KMS-11 (cell line): ENCODE data around the gene BAD.

Experiments used
- H2AFZ ChIP-seq: fragments of 200-600 bp; sonication (generic); 2 replicates; pipeline ENCODE4 v1.6.1; 2016; ENCODE audit warnings: antibody characterized with exemption, mixed run types, low read depth
- H3K27ac ChIP-seq: fragments of 200-600 bp; sonication (generic); 2 replicates; pipeline ENCODE4 v1.6.1; 2016; ENCODE audit warnings: mild to moderate bottlenecking, mixed run types
- H3K27me3 ChIP-seq: fragments of 200-600 bp; sonication (generic); 2 replicates; pipeline ENCODE4 v1.6.1; 2017; ENCODE audit warnings: mild to moderate bottlenecking, low read depth, mixed run types, moderate library complexity; ENCODE audit not compliant: insufficient read depth
- H3K36me3 ChIP-seq: fragments of 200-600 bp; sonication (generic); 2 replicates; pipeline ENCODE4 v1.6.1; 2017; ENCODE audit warnings: mild to moderate bottlenecking, mixed run types; ENCODE audit not compliant: insufficient read depth
- H3K4me1 ChIP-seq: fragments of 200-600 bp; sonication (generic); 2 replicates; pipeline ENCODE4 v1.6.1; 2016; ENCODE audit warnings: mild to moderate bottlenecking, low read depth, mixed run types; ENCODE audit not compliant: poor library complexity, severe bottlenecking
- H3K4me2 ChIP-seq: fragments of 200-600 bp; sonication (generic); 2 replicates; pipeline ENCODE4 v1.7.0; 2016; ENCODE audit warnings: mild to moderate bottlenecking, mixed run types
- H3K4me3 ChIP-seq: fragments of 200-600 bp; sonication (generic); IDR thresholded peaks from 2 replicates; pipeline ENCODE4 v1.6.1; 2017; ENCODE audit warnings: low read depth, low read length, mixed read lengths; ENCODE audit not compliant: insufficient read depth
- H3K79me2 ChIP-seq: fragments of 200-600 bp; sonication (generic); 2 replicates; pipeline ENCODE4 v1.6.1; 2016; ENCODE audit warnings: low read depth, mixed run types; ENCODE audit not compliant: insufficient read depth
- H3K9ac ChIP-seq: fragments of 200-600 bp; sonication (generic); 2 replicates; pipeline ENCODE4 v1.6.1; 2016; ENCODE audit warnings: mild to moderate bottlenecking, mixed run types
- H4K20me1 ChIP-seq: fragments of 200-600 bp; sonication (generic); 2 replicates; pipeline ENCODE4 v1.6.1; 2016; ENCODE audit warnings: mild to moderate bottlenecking, mixed run types; ENCODE audit not compliant: insufficient read depth
- TF ChIP-seq, protein P1 (sequence below): fragments of 200-600 bp; sonication (generic); conservative IDR thresholded peaks from 2 replicates; pipeline ENCODE4 v1.6.1; 2017; ENCODE audit warnings: low read depth, mild to moderate bottlenecking, antibody characterized with exemption, low read length, moderate library complexity, mixed read lengths

BAD gene

DNA sequence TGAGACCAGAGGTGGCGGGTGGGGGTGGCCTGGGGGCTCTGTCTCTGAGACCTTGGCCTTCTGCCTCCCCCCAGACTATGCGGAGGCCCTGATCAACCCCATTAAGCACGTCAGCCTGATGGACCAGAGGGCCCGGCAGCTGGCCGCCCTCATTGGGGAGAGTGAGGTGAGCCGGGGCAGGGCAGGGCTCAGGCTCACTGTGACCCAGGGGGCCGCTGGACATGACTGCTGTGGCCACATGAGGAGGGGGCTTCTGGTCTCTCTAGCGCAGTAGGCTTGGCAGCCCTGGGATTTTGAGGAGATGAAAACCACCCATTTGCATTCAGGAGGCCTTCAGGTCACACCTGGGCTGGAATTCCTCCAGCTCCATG lies 20.5 kb downstream of the BAD start:
- no peak overlapping the region for H3K4me2 ChIP-seq
- H3K27me3 ChIP-seq, result no peaks in the 10 kb centered on the region
- no peak overlapping the region for H3K4me3 ChIP-seq
- H3K27ac ChIP-seq, result no peak overlapping the region
- H3K36me3 ChIP-seq, result no peaks in the 10 kb centered on the region
- TF ChIP-seq, protein P1, sequence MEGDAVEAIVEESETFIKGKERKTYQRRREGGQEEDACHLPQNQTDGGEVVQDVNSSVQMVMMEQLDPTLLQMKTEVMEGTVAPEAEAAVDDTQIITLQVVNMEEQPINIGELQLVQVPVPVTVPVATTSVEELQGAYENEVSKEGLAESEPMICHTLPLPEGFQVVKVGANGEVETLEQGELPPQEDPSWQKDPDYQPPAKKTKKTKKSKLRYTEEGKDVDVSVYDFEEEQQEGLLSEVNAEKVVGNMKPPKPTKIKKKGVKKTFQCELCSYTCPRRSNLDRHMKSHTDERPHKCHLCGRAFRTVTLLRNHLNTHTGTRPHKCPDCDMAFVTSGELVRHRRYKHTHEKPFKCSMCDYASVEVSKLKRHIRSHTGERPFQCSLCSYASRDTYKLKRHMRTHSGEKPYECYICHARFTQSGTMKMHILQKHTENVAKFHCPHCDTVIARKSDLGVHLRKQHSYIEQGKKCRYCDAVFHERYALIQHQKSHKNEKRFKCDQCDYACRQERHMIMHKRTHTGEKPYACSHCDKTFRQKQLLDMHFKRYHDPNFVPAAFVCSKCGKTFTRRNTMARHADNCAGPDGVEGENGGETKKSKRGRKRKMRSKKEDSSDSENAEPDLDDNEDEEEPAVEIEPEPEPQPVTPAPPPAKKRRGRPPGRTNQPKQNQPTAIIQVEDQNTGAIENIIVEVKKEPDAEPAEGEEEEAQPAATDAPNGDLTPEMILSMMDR, result no peak
- H4K20me1 ChIP-seq, result no peaks in the 10 kb centered on the region
- H2AFZ ChIP-seq, result no peak overlapping the region
- H3K4me1 ChIP-seq, result peaks cover 9% of the 10 kb centered on the region
- no peaks in the 10 kb centered on the region for H3K79me2 ChIP-seq
- H3K9ac ChIP-seq, result no peak overlapping the region

DNA sequence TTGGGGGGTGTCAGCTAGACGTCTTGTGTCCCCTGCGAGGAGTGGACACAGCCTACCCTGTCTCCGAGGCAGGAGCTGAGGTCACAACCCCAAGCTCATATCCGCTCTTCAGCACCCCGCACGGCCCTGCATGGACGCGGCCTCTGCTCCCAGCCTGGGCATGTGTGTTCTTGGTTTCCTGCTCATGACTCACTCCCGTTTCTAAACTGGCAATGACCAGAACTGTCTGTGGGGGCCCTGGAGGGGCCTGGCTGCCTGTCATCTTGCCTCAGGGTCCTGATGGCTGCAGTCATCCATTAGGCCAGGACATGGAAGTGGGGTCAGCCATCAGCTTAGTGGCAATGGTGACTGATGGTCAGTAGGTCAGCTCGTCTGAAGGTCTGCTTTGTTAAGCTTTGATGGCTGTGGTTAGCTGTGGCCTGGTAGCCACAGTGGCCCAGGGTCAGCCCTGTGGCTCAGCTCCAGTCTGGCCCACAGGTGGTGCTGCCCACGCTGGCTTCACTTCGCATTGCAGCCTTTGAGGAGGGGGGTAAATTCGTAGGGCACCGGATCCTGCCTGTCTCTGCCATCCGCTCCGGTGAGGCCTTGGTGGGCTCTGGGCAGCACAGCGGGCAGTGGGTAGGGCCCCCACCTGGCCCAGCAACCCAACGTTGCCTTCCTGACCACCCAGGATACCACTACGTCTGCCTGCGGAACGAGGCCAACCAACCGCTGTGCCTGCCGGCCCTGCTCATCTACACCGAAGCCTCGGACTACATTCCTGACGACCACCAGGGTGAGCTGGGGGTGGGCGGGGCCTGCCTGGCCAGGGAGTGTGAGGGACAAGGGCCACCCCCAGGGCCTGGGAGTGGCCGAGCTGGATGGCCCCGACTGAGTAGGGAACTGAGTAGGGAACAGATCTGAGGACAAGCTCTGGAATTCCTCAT lies 21.2 kb downstream of the BAD start:
- Histone ChIP-seq H3K27me3 (no peaks in the 10 kb centered on the region), H2AFZ (no peak overlapping the region), H3K4me3 (no peak overlapping the region), H3K27ac (no peak overlapping the region), H3K4me2 (no peak overlapping the region), H3K9ac (no peak overlapping the region), H3K4me1 (peaks cover 3% of the 10 kb centered on the region), H3K36me3 (no peaks in the 10 kb centered on the region), H4K20me1 (no peaks in the 10 kb centered on the region), H3K79me2 (no peaks in the 10 kb centered on the region)
- TF ChIP-seq, protein P1, result no peak

DNA sequence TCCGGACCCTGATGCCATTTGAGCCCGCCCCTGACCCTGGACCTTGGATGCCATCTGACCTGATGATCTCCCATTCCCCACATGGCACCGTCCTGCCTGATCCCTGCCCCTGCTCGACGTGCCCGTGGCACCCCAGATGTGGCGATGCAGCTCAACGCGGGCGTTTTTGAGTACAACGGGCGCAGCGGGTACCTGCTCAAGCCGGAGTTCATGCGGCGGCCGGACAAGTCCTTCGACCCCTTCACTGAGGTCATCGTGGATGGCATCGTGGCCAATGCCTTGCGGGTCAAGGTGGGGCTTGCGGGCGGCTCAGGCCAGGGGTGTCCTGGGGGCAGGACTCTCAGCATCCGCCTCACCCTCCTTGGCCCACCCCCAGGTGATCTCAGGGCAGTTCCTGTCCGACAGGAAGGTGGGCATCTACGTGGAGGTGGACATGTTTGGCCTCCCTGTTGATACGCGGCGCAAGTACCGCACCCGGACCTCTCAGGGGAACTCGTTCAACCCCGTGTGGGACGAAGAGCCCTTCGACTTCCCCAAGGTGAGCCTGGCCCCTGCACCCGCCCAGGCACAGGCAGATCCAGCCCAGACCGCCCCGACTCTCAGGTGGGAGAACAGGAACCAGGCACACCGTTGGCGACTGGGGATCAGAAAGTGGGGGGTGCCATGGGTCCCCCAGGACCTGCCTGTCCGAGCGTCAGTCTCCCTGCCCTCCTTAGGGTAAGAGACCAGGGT lies 22.0 kb downstream of the BAD start:
- Histone ChIP-seq H4K20me1 (no peaks in the 10 kb centered on the region), H3K4me1 (no peaks in the 10 kb centered on the region), H3K27ac (no peak overlapping the region), H3K79me2 (no peaks in the 10 kb centered on the region), H3K36me3 (no peaks in the 10 kb centered on the region), H2AFZ (no peak overlapping the region), H3K27me3 (no peaks in the 10 kb centered on the region), H3K4me3 (no peak overlapping the region), H3K4me2 (no peak overlapping the region), H3K9ac (no peak overlapping the region)
- TF ChIP-seq, protein P1, result no peak

DNA sequence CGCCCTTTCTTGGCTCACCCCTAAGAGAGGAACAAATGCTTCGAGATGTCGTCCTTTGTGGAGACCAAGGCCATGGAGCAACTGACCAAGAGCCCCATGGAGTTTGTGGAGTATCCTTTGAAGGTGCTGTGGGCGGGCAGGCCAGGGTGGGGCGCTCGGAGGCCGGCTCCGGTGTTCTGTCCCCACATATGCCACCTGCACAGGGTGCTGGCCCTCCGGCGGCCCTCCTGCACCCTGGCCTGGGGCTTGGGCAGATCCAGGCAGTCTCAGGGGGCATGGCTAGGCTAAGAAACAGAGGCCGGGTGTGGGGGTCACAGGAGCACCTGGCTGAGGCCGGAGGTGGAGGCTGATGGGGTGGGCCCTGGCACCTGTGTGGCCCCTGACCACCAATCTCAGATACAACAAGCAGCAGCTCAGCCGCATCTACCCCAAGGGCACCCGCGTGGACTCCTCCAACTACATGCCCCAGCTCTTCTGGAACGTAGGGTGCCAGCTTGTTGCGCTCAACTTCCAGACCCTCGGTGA lies 22.8 kb downstream of the BAD start:
- Histone ChIP-seq H3K27me3 (no peaks in the 10 kb centered on the region), H3K79me2 (no peaks in the 10 kb centered on the region), H3K4me2 (no peak overlapping the region), H3K4me3 (no peak overlapping the region), H2AFZ (no peak overlapping the region), H3K9ac (no peak overlapping the region), H3K36me3 (no peaks in the 10 kb centered on the region), H3K4me1 (no peaks in the 10 kb centered on the region), H3K27ac (no peak overlapping the region), H4K20me1 (no peaks in the 10 kb centered on the region)
- TF ChIP-seq, protein P1, result no peak
